BLaER1 (cell line): ENCODE measurements around the gene MYLK3.

ENCODE experiments used
- H3K27ac ChIP-seq: shearing (Covaris generic); formaldehyde crosslinking; 2 replicates; pipeline ENCODE4 v1.8.1; 2022
- H3K27me3 ChIP-seq: shearing (Covaris generic); formaldehyde crosslinking; 2 replicates; pipeline ENCODE4 v1.8.1; 2022
- H3K36me3 ChIP-seq: shearing (Covaris generic); formaldehyde crosslinking; 2 replicates; pipeline ENCODE4 v1.8.1; 2022
- H3K4me1 ChIP-seq: shearing (Covaris generic); formaldehyde crosslinking; 2 replicates; pipeline ENCODE4 v1.8.1; 2022
- H3K4me2 ChIP-seq: shearing (Covaris generic); formaldehyde crosslinking; 2 replicates; pipeline ENCODE4 v1.8.1; 2022
- H3K4me3 ChIP-seq: shearing (Covaris generic); formaldehyde crosslinking; 2 replicates; pipeline ENCODE4 v1.8.1; 2022
- H3K9ac ChIP-seq: shearing (Covaris generic); formaldehyde crosslinking; 2 replicates; pipeline ENCODE4 v1.8.1; 2022
- H3K9me3 ChIP-seq: shearing (Covaris generic); formaldehyde crosslinking; 2 replicates; pipeline ENCODE4 v1.8.1; 2022
- H4K20me1 ChIP-seq: shearing (Covaris generic); formaldehyde crosslinking; 2 replicates; pipeline ENCODE4 v1.8.1; 2022
- Cebpa-rat ChIP-seq: shearing (Covaris generic); IDR thresholded peaks from 2 replicates; pipeline ENCODE4 v1.8.1; 2022

Gene MYLK3

DNA sequence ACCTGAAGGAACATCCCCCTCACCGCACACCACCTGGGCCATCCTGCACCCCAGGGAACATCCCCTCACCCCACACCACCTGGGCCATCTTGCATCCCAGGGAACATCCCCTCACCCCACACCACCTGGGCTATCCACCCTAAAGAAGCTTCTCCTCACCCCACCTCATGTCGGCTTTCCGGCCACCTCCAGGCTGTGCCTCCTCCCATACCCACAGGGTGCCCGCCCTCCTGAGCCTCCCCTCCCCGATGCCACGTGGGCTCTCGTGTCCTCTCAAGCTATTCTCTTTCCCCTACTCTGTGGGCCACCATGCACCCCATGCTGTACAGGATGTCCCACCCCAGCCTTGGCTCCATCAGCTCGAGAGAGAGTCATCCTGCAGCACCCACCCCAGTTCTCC, 18.0 kb downstream of the MYLK3 start:
- H3K9me3 ChIP-seq: peaks cover 6% of the 10 kb centered on the region; the same call in 1 of the 2 replicates
- H3K36me3 ChIP-seq: no peaks in the 10 kb centered on the region
- H3K4me3 ChIP-seq: no peak overlapping the region
- no peak overlapping the region for H3K27ac ChIP-seq
- H4K20me1 ChIP-seq: no peaks in the 10 kb centered on the region
- H3K4me2 ChIP-seq: no peak overlapping the region
- TF ChIP-seq Cebpa-rat: no peak
- no peaks in the 10 kb centered on the region for H3K27me3 ChIP-seq
- peaks cover 10% of the 10 kb centered on the region for H3K4me1 ChIP-seq
- no peak overlapping the region for H3K9ac ChIP-seq

GRCh38 chr16:46729326-46729995, 18.7 kb downstream of the MYLK3 start:
- Histone ChIP-seq H3K4me2 (no peak overlapping the region), H3K27ac (no peak overlapping the region), H3K9me3 (peaks cover 6% of the 10 kb centered on the region; the same call in 1 of the 2 replicates), H4K20me1 (no peaks in the 10 kb centered on the region), H3K36me3 (no peaks in the 10 kb centered on the region), H3K27me3 (no peaks in the 10 kb centered on the region), H3K9ac (no peak overlapping the region), H3K4me3 (no peak overlapping the region), H3K4me1 (peaks cover 10% of the 10 kb centered on the region)
- TF ChIP-seq Cebpa-rat: no peak

GRCh38 chr16:46728806-46729205, 19.3 kb downstream of the MYLK3 start:
- Histone ChIP-seq H3K4me3 (no peak overlapping the region), H4K20me1 (no peaks in the 10 kb centered on the region), H3K27ac (no peak overlapping the region), H3K27me3 (no peaks in the 10 kb centered on the region), H3K9me3 (peaks cover 6% of the 10 kb centered on the region; the same call in 1 of the 2 replicates), H3K4me1 (peaks cover 10% of the 10 kb centered on the region), H3K9ac (no peak overlapping the region), H3K4me2 (no peak overlapping the region), H3K36me3 (no peaks in the 10 kb centered on the region)
- no peak for TF ChIP-seq Cebpa-rat

DNA sequence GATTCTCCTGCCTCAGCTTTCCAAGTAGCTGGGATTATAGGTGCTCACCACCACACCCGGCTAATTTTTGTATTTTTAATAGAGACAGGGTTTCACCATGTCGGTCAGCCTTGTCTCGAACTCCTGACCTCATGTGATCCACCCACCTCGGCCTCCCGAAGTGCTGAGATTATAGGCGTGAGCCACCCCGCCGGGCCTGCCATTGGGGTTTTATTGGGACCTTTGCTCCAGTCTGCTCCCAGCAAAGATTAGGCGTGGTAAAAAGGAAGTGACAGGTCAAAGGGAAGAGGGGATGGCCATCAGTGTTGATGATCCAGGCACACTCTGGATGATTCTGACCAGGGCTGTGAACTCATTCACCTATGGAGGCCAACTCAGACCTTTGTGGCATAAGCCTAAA, 20.5 kb downstream of the MYLK3 start:
- no peak overlapping the region for H3K27ac ChIP-seq
- peaks cover 7% of the 10 kb centered on the region for H3K4me1 ChIP-seq
- no peak overlapping the region for H3K4me3 ChIP-seq
- peaks cover 6% of the 10 kb centered on the region; the same call in 1 of the 2 replicates for H3K9me3 ChIP-seq
- no peak for TF ChIP-seq Cebpa-rat
- no peaks in the 10 kb centered on the region for H3K36me3 ChIP-seq
- H4K20me1 ChIP-seq: no peaks in the 10 kb centered on the region
- no peaks in the 10 kb centered on the region for H3K27me3 ChIP-seq
- H3K9ac ChIP-seq: no peak overlapping the region
- no peak overlapping the region for H3K4me2 ChIP-seq

GRCh38 chr16:46727184-46727583, 21.0 kb downstream of the MYLK3 start:
- Histone ChIP-seq H3K9ac (no peak overlapping the region), H3K4me2 (no peak overlapping the region), H3K4me3 (no peak overlapping the region), H3K27ac (no peak overlapping the region), H3K36me3 (no peaks in the 10 kb centered on the region), H3K4me1 (peaks cover 4% of the 10 kb centered on the region), H3K27me3 (no peaks in the 10 kb centered on the region), H4K20me1 (no peaks in the 10 kb centered on the region), H3K9me3 (peaks cover 6% of the 10 kb centered on the region; the same call in 1 of the 2 replicates)
- TF ChIP-seq Cebpa-rat: no peak

GRCh38 chr16:46721885-46722284, 26.3 kb downstream of the MYLK3 start:
- H3K27me3 ChIP-seq: no peaks in the 10 kb centered on the region
- no peaks in the 10 kb centered on the region for H4K20me1 ChIP-seq
- H3K9me3 ChIP-seq: peaks cover 6% of the 10 kb centered on the region; the same call in 1 of the 2 replicates
- H3K4me3 ChIP-seq: no peak overlapping the region
- no peaks in the 10 kb centered on the region for H3K36me3 ChIP-seq
- peak overlapping the region; percentile 37; the same call in 1 of the 2 replicates for H3K4me2 ChIP-seq
- TF ChIP-seq Cebpa-rat: no peak
- H3K27ac ChIP-seq: no peak overlapping the region
- no peak overlapping the region for H3K9ac ChIP-seq
- H3K4me1 ChIP-seq: peaks cover 7% of the 10 kb centered on the region

GRCh38 chr16:46720619-46721018, 27.5 kb downstream of the MYLK3 start:
- H4K20me1 ChIP-seq: no peaks in the 10 kb centered on the region
- H3K9ac ChIP-seq: no peak overlapping the region
- H3K4me1 ChIP-seq: peaks cover 7% of the 10 kb centered on the region
- no peak overlapping the region for H3K27ac ChIP-seq
- peaks cover 6% of the 10 kb centered on the region; the same call in 1 of the 2 replicates for H3K9me3 ChIP-seq
- TF ChIP-seq Cebpa-rat: no peak
- H3K4me2 ChIP-seq: no peak overlapping the region
- H3K27me3 ChIP-seq: no peaks in the 10 kb centered on the region
- no peaks in the 10 kb centered on the region for H3K36me3 ChIP-seq
- no peak overlapping the region for H3K4me3 ChIP-seq

GRCh38 chr16:46719528-46719927, 28.6 kb downstream of the MYLK3 start:
- H3K27ac ChIP-seq: no peak overlapping the region
- peaks cover 7% of the 10 kb centered on the region for H3K4me1 ChIP-seq
- H4K20me1 ChIP-seq: no peaks in the 10 kb centered on the region
- H3K4me3 ChIP-seq: no peak overlapping the region
- no peaks in the 10 kb centered on the region for H3K9me3 ChIP-seq
- no peaks in the 10 kb centered on the region for H3K27me3 ChIP-seq
- H3K9ac ChIP-seq: no peak overlapping the region
- no peaks in the 10 kb centered on the region for H3K36me3 ChIP-seq
- H3K4me2 ChIP-seq: no peak overlapping the region
- no peak for TF ChIP-seq Cebpa-rat

- Histone ChIP-seq H4K20me1 (no peaks in the 10 kb centered on the region), H3K9me3 (no peaks in the 10 kb centered on the region), H3K27ac (no peak overlapping the region), H3K4me1 (peaks cover 7% of the 10 kb centered on the region), H3K9ac (no peak overlapping the region), H3K4me3 (no peak overlapping the region), H3K27me3 (no peaks in the 10 kb centered on the region), H3K4me2 (no peak overlapping the region), H3K36me3 (no peaks in the 10 kb centered on the region)
- TF ChIP-seq Cebpa-rat: no peak
These were observed 29.9 kb downstream of the MYLK3 start for GRCh38 chr16:46718214-46718613.

GRCh38 chr16:46717692-46718091, 30.5 kb downstream of the MYLK3 start:
- Histone ChIP-seq H3K36me3 (no peaks in the 10 kb centered on the region), H3K9ac (no peak overlapping the region), H3K4me1 (peaks cover 7% of the 10 kb centered on the region), H3K4me3 (no peak overlapping the region), H4K20me1 (no peaks in the 10 kb centered on the region), H3K9me3 (no peaks in the 10 kb centered on the region), H3K4me2 (no peak overlapping the region), H3K27me3 (no peaks in the 10 kb centered on the region), H3K27ac (no peak overlapping the region)
- no peak for TF ChIP-seq Cebpa-rat
